GM12891 (cell line): ENCODE results near the gene RAB11FIP4.

Source experiments
- POLR2A ChIP-seq: IDR thresholded peaks from 2 replicates; pipeline ENCODE4 v1.6.1; 2011; ENCODE audit warnings: low read depth, low read length, control low read depth
- POLR2AphosphoS5 ChIP-seq: IDR thresholded peaks from 2 replicates; pipeline ENCODE4 v1.6.1; 2011; ENCODE audit warnings: low read depth, low read length, control low read depth

GRCh38 chr17:31575043-31575442 lies 183.6 kb downstream of the RAB11FIP4 start:
- no peak for TF ChIP-seq POLR2AphosphoS5
- no peak for TF ChIP-seq POLR2A
